HG03280 (cell line): ENCODE data around the gene BPIFB6.

Experiments
- ATAC-seq: cut with Tn5 transposase; IDR thresholded peaks from one replicate; pipeline ENCODE4 v1.9.1; 2021; ENCODE audit warnings: mild to moderate bottlenecking, moderate library complexity; ENCODE audit not compliant: unreplicated experiment

BPIFB6 gene

DNA sequence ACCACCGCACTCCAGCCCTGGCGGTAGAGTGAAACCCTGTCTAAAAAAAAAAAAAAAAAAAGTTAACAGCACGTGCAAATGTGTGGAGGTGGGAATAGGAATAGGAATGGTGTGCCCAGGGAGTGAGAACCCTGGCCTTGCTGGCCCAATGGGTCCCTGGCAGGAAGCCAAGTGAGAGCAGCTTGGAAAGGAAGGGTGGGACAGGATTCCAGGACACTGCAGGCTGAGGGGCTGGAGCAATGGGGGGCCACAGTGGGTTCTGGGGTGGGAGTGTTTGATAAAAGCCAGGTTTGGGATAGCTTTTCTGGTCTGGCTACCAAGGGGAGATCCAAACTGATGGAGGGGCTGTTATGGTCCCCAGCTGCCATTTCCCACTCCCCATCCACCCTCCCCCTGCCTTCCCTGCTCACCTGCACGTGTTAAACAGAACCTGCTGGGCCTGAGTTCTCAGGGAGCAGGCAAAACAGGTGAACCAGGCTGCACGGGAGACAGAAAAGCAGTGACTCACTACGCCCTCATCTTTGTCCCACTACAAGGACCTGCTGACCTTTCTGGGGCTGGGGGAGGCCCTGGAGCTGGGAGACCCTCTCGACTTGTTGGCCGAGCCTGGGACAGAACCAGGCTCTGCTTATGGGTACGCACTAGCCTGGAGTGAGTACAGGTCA, 30.5 kb upstream of the BPIFB6 start:
- ATAC-seq, result no peak

DNA sequence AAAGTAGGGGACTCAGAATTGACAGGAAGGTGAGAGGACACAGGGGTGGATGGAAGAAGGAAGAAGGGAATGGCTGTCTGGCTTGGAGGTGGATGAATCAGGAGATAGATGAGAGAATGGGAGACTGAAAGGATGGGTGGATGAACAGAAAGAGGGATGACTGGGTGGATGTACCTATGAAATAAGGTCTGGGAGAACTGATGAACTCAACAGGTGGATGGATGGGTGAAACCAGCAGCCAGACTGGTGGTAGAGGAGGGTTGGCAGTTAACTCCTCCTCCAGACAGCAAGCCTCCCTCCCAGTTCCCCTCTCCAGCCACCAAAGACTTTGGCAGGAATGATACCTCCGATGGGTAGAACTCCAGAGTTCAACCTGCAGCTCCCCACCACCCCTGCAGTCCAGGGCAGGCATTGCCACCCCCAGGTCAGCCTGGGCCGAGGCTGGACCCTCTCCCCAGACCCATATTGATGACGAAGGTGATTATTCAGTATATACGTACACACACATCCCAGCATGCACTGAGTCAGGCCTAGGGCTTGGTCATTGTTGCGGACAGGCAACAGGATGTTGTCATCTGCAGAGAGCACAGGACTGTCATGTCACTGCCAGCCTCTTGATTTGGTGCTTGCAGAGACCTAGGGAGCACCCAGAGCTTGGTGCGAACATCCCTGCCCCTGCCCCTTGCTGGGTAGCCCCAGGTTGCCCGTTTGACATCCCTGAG, 29.2 kb upstream of the BPIFB6 start:
- no peak for ATAC-seq

DNA sequence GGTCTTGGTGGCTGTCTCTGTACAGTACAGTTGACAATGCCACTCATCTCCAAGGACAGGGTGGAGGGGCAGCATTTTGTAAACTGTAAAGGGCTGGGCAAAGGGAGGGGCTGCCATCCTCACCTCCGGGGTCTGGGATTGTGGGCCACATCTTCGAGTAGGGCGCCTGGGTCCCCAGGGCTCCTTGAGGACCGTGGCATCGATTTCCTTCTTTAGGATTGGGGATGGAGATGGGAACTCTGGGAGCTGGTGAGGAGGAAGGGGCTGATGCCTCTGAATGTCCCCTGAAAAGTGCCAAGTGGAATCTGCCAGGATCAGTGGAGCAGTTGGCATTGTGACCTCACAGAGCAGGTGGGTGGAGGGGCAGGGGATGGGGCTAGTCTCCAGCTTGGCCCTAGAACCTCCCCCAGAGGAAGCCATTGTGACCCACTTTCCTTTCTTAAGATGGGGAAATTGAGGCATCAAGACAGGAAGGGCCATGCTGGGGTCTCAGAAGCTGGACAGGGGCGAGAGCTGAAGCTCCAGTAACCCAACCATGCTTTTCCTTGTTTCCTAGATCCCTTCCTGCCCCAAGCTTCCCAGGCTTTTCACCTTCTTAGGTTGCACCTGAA, 27.2 kb upstream of the BPIFB6 start, which contains the start of gene SUN5:
SUN5 (minus strand) TSS at position 293 of the 611 bp plus-strand sequence; CDS start at position 200, 93 bp downstream.
- no peak for ATAC-seq

DNA sequence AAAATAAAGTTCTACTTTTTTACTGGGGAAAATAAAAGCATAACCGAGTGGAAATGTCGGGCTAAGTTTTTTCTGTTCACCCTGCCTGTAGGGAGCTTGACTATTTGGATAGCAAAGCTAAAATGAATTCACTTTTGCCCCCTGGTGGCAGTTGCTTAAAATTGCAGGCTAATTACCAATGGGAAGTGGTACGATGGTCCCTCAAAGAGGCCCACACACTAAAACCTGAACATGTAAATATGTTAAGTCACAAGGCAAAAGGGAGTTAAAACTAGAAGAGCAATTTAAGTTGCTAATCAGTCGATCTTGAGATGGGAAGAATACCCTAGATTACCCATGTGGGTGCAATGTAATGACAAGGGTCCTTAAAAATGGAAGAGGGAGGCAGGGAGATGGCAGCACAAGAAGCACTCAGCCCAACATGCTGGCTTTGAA, 26.3 kb upstream of the BPIFB6 start:
- no peak for ATAC-seq

DNA sequence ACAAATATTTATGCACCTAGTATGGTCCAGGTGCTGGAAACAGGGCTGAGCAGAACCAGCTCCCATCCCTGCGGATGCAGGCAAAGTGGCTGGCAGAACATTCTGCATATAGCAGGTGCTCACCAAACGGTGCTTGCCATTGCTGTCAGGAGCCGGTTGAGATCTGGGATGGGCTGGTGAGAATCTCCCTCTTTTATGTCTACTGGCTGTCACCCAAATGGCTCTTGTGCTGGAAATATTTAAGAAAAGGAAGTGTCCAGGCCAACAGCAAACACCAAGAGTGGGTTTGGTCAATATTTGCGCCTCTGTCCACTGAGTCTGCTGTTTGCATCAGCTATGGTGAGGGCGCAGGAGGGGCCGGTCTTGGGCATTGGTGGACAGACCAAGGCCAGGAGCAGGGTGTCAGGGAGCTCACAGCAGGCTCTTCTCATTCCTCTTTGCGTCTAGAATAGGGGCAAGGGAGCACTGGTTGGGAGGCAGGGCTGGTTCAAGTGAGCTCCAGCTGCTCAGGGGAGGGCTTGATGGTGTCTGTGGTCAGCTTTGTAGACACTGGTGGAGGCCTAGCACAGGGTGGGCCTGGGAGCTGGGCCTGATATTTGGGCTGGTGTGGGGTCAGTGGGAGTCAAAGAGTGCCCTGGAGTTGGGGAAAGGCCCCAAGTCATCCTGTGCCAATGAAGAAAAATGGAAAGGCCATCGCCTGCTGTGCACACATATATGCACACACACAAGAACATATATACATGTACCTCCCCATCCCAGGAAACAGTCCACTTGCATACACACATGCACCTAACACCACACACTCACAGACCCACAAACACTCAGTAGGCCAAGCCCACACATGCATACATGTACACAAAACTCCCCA, 25.3 kb upstream of the BPIFB6 start:
- no peak for ATAC-seq

DNA sequence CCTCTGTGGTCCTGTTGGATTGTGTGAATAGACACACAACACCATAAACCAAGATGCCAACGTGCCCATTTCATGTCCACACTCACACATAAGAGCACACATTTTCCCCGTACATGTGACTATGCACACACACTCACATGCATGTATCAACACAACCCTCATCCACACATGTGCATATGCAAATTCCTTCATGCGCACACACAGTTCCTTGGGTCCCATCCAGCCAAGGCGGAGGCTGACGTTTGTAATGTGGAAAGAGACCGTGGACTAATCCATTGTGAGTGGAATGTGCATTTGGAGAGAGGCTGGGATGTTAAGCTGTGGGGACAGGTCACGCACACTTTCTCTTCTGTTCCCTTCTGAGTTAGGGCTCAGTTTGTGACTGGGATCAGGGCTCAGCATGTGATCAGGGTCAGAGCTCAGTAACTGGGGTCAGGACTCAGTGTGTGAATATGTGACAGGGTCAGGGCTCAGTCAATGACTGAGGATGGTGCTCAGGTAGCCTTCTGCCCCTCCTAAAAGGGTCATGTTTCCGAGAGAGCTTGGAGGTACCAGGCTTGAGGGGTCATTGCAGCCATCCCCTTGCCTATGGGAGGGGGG, 24.6 kb upstream of the BPIFB6 start:
- ATAC-seq, result no peak

DNA sequence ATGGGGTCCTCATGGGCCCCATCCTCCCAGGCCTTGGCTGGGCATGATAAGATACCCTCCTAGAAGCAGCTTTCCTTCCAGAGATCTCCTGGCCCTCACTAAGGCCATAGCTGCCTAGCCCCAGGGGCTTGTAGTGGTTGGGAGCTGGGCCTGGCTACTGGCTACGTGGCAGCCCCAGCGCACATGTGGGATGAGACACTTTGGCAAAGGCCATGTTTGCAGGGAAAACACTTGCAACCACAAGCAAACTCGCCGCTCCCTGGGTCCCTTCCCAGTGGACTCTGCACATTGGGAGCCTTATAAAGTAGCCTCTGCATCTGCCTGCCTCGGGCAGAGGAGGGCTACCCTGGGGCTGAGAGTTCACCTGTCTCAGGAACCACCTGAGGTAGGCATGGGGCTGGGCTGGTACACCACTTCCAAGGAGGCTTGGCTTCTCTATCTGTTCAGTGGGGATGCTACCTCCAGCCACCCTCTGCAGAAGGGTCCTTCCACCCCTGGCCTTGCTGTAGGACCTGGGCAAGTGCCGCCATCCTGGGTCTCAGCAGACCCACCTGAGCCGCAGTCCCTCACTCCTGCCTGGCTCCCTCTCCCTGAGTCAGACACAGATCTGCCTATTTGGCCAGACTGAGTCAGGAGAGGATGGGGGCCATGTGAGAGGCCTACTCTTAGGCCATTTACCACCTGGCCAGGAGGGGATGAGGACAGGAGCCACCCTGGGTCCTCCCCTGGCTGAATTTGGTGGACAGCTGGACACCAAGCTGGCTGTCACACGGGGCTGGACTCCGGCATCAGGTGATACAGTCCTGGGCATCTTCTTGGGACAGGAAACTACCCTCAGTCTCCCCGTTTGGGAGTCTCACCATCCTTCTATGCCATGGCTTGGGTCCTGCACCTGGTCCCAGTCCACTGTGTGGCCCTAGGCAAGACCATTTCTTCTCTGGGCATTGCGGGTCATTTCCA, 23.8 kb upstream of the BPIFB6 start, which contains the start of gene BPIFB2:
BPIFB2 (plus strand) TSS at position 329 of the 960 bp plus-strand sequence. CDS start 871 bp downstream, outside the sequence.
- ATAC-seq, result no peak

DNA sequence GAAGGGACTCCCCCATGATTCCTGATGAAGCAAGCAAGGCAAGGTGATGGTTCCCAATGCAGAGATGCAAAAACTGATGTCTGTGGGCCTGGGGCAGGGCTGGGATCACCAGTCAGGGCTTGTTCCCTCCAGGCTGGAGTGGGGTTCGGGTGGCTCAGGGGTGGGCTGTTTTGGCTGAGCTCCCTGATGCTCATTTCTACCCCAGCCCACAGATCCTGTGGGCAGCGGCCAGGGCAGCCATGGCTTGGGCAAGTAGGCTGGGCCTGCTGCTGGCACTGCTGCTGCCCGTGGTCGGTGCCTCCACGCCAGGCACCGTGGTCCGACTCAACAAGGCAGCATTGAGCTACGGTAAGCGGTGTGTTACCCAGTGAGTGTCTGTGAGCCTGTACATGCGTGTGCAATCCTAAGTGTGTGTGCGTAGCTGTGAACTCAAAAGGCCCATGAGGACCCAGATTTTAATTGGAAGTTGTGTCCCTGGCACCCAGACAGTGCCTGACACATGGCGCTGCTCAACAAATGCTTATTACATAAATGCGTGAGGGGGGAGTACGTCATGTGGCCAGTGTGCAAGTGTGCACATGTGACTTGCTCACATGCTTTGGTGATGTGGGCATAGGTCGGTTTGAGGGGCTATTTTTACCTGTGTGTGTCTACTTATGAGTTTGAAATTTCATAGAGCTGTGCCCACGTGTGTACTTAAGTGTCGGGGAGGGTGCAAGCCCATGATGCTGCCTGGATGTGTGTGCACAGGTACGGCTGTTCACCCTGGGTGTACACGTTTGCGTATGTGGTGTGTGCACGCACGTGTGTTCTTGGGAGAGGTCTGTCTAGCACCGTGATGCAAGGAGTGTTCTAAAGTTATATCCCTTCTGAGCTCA, 22.9 kb upstream of the BPIFB6 start:
- no peak for ATAC-seq

DNA sequence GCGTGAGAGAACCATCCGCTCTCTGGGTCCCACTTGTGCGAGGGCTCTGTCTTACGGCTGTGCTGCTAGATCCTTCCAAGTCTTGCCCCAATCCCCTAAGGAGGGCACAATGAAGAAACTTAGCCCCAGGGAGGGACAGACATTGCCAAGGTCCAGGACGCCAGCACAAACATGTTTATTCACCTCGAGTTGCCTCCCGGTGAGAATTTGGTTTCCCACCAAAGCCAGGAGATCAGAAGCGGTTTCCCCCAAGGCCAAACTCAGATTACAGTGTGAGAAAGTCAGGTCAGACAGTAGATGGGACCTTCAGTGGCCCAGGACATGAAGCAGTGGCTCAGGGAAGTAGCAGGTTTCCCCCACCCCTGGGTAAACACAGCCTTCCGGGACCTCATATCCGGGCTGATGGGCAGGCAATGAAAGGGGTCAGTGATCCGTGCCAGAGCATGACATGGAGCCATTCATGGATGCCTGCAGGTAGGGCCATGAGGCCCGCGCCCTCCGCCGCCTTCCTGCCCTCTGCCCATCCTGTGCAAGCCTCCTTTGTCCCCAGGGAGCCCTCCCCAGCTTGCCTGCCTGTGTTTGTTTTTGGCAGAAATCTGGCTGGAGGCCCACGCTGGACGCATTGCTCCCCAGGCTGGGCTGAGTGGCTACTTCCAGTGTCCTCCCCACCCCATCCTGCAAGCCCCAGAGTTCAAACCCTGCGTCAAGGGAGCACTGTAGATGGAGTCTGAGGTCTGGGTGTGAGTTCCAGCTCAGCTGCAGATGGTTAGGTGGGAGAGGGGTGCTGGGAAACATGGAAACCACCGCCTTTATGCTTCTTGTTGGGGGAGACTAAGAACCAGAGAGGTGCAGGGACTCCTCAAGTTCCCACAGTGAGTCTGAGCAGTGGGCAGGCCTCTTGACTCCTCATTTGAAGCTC, 22.0 kb upstream of the BPIFB6 start:
- no peak for ATAC-seq

DNA sequence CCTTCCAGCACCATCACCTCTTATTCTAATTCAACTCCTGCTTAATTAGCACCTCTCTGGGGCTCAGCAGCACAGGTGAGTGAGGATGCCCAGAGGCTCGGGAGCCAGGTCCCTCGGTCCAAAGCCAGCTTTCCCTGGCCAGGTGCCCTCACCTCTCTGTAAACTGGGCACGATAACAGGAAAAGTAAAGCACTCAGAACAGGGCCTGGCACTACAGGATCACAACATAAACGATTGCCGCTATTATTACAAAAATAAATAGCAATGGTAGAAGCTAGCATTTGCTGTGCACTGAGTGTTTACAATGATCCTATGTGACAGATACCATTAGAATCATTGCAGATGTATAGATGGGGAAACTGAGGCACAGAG, 21.3 kb upstream of the BPIFB6 start:
- no peak for ATAC-seq

DNA sequence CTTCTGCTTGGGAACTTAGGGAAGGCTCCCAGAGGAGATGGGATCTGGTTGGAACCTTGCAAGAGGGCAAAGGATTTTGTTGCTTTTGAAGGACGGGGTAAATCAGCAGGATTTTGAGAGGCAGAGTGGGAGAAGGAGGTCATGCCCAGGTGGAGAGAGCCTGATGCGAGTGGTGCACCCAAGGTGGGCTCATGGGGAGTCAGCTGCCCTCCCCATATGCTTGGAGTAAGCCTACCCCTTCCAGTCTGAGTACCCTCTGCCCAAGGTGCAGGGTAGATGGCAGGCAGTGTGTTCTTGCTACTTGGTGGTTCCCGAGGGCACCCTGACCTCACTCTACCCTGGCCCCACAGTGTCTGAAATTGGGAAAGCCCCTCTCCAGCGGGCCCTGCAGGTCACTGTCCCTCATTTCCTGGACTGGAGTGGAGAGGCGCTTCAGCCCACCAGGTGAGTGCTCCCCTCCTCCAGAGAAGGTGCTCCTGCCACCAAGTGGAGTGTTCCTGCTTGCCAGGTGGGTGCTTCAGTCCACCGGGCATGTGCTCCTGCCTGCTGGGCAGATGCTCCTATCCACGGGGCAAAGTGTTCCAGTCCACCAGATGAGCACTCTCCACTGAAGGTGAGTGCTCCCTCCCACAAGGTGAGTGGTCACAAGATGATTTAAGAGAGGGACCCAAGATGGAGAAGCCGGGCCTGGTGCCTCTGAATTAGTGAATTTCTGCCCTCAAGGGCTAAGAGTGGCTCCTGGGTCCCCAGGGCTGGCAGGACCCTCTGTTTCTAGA, 20.6 kb upstream of the BPIFB6 start:
- ATAC-seq, result no peak

DNA sequence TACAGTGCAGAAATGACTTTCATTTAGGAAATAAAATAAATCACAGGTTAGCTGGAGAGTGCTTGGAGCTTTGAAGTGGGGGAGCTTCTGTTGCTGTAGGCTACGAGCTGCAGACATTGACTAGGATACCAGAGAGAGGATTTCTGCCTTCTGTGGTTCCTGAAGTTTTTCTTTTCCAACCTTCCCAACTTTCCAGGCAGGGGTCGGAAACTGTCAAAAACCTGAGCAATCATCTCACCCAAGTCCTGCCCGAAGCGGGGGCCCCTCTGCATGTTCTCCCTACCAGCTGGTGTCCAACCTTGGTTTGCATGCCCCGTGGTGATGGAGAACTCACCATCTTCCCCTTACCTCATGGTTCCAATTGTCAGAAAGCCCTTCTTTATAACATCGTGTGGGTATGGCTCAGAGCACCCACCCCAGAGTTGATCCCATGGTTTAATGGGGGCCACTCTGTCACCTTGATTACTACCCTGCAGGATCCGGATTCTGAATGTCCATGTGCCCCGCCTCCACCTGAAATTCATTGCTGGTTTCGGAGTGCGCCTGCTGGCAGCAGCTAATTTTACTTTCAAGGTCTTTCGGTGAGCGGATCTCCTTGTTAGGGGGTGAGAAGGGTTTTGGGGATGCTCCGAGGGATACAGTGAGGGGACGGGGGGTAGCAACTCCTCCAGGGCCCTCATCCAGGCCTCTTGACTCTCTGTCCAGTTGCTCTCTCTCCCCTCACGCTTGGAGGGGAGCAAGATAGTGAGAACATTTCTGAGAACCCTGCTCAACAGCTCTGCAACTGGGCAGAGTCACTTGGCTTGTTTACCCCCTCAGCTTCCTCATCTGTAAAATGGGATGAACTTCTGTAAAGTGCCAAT, 18.9 kb upstream of the BPIFB6 start:
- ATAC-seq, result no peak

DNA sequence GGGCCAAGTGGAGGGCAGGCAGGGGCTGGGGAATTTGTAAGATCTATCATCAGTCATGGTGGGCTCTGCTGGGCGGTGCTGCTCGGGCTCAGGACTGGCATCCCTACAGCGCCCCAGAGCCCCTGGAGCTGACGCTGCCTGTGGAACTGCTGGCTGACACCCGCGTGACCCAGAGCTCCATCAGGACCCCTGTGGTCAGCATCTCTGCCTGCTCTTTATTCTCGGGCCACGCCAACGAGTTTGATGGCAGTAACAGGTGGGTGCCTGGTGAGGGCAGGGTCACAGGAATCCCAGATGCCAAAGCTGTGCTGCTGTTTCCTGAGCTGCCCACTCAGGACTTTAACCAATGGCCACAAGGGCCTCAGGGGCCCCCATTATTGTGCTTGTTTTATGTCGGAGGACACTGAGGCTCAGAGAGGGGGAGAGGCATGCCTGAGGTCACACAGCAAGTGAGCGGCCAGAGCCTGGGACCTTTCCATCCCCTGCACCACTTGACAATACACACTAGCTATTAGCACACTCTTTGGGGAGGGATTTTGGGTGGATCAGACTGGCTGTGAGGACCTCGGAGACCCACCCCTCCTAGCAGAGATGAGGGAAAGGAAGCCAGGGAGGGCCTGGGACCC, 17.6 kb upstream of the BPIFB6 start:
- no peak for ATAC-seq

DNA sequence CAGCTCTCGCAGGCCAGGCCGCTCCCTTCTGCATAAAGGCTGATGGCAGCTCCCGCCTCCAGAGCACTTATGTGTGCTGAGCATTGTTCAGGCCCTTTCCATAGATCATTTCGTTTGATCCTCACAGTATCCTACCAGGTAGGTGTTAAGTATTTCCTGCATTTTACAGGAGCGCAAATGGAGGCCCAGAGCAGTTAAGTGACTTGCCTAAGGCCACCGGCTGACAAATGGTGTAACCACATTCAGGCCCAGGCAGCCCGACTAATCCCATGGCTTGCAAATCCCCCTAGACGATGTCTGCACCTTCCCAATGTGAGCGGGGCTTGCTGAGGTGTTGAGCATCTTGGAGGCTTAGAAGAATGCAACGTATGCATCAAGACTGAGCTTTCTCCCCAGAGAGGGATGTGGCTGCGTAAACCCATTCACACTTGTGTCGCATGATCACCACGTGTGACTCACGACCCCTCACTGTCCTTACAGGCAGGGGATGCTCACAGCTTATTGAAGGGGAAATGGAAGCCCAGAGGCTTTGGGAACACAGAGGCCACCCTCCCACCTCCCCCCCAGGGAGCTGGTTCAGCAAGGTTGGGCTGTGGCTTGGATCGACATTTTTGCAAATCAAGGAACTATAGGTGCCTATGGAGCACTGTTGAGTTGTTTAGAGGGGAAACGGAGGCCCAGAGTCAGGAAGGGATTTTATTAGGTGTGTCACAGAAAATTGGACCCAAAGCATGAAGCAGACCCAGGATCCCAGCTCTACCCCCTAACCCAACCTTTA, 16.9 kb upstream of the BPIFB6 start:
- ATAC-seq, result no peak

DNA sequence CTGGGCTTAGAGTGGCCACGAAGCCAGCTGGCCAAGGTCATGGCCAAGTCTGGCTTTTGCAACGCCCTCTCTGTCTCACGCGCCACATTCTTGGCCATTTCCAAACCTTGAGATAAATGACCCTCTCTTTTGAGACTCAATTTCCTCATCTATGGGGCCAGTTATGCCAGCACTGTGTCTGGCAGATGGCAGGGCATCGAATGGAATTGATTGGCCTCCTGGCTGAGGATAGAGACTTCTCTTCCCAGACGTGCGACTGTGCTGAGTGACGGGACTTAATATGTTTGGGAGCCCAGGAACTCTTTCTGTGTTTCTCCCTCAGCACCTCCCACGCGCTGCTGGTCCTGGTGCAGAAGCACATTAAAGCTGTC, 16.3 kb upstream of the BPIFB6 start:
- ATAC-seq, result no peak
